H1 (cell line): ENCODE data around the gene HIVEP3.

Experiments used
- CEBPB ChIP-seq: IDR thresholded peaks from 2 replicates; pipeline ENCODE4 v1.6.1; 2012; ENCODE audit warnings: low read depth, low read length
- CHD2 ChIP-seq: IDR thresholded peaks from 2 replicates; pipeline ENCODE4 v1.6.1; 2012; ENCODE audit warnings: low read length, improper control_type of control experiment
- CTCF ChIP-seq, 3 experiments: IDR thresholded peaks; 1 replicate in 2 of 3; 2 replicates in 1 of 3; pipeline versions ENCODE4 v1.5.1 to v1.6.1; 2011; ENCODE audit warnings: low read length in 3 of 3, mild to moderate bottlenecking in 3 of 3, inconsistent platforms in 2 of 3, low read depth in 1 of 3, moderate library complexity in 1 of 3; ENCODE audit not compliant: insufficient read depth in 1 of 3; ENCODE audit errors: control extremely low read depth in 1 of 3
- EZH2 ChIP-seq: fragments of 200-600 bp; sonication (generic); IDR thresholded peaks from 2 replicates; pipeline ENCODE4 v1.7.1; 2012; ENCODE audit warnings: low read depth, mild to moderate bottlenecking, moderate library complexity, low read length, inconsistent platforms; ENCODE audit not compliant: severe bottlenecking
- HDAC2 ChIP-seq, 2 experiments: fragments of 300-600 bp in 1 of 2; sonication (generic) in 1 of 2; IDR thresholded peaks; 2 replicates each; pipeline ENCODE4 v1.6.1; 2011 to 2012; ENCODE audit warnings: low read depth in 2 of 2, low read length in 2 of 2, mild to moderate bottlenecking in 2 of 2, moderate library complexity in 2 of 2, borderline replicate concordance in 1 of 2, inconsistent platforms in 1 of 2
- NRF1 ChIP-seq: IDR thresholded peaks from 2 replicates; pipeline ENCODE4 v1.6.1; 2011; ENCODE audit warnings: mild to moderate bottlenecking, low read depth, low read length, improper control_type of control experiment
- POLR2A ChIP-seq, 2 experiments: IDR thresholded peaks; 1 replicate in 1 of 2; 2 replicates in 1 of 2; pipeline ENCODE4 v1.6.1; 2011; ENCODE audit warnings: low read depth in 2 of 2, low read length in 2 of 2, mild to moderate bottlenecking in 2 of 2; ENCODE audit errors: control extremely low read depth in 1 of 2
- SIN3A ChIP-seq, 2 experiments: IDR thresholded peaks in 1 of 2; conservative IDR thresholded peaks in 1 of 2; 2 replicates each; pipeline ENCODE4 v1.6.1; 2011 to 2012; ENCODE audit warnings: low read length in 2 of 2, improper control_type of control experiment in 1 of 2, low read depth in 1 of 2, mild to moderate bottlenecking in 1 of 2
- SIX5 ChIP-seq: IDR thresholded peaks from 2 replicates; pipeline ENCODE4 v1.6.1; 2011; ENCODE audit warnings: mild to moderate bottlenecking, low read depth, low read length
- TAF1 ChIP-seq: IDR thresholded peaks from 2 replicates; pipeline ENCODE4 v1.6.1; 2011; ENCODE audit warnings: mild to moderate bottlenecking, low read depth, low read length
- YY1 ChIP-seq: IDR thresholded peaks from 2 replicates; pipeline ENCODE4 v1.6.1; 2011; ENCODE audit warnings: low read depth, mild to moderate bottlenecking, low read length
- ZNF274 ChIP-seq: IDR thresholded peaks from 2 replicates; pipeline ENCODE4 v1.7.0; 2012; ENCODE audit warnings: low read length, borderline replicate concordance; ENCODE audit errors: extremely low read depth

GRCh38 chr1:41731516-41732030 is 187.1 kb downstream of the HIVEP3 start:
- TF ChIP-seq EZH2 (no peak), ZNF274 (no peak), CHD2 (no peak), SIX5 (no peak), CTCF (IDR thresholded peaks at IDR 0.05; ENCODE audit: control extremely low read depth in 1 of 3, insufficient read depth in 1 of 3, low read depth in 1 of 3, low read length in 3 of 3) (no peak), SIN3A (conservative IDR thresholded peaks at IDR 0.05 in 1 of 2, IDR thresholded peaks at IDR 0.05 in 1 of 2; ENCODE audit: low read depth in 1 of 2, low read length in 2 of 2) (no peak), CEBPB (no peak), NRF1 (no peak), YY1 (no peak), TAF1 (no peak), HDAC2 (IDR thresholded peaks at IDR 0.05; ENCODE audit: borderline replicate concordance in 1 of 2, low read depth in 2 of 2, low read length in 2 of 2) (no peak), POLR2A (IDR thresholded peaks at IDR 0.05; ENCODE audit: control extremely low read depth in 1 of 2, low read depth in 2 of 2, low read length in 2 of 2) (no peak)
